Measurements from ENCODE around the gene FRMD4A.

DNA sequence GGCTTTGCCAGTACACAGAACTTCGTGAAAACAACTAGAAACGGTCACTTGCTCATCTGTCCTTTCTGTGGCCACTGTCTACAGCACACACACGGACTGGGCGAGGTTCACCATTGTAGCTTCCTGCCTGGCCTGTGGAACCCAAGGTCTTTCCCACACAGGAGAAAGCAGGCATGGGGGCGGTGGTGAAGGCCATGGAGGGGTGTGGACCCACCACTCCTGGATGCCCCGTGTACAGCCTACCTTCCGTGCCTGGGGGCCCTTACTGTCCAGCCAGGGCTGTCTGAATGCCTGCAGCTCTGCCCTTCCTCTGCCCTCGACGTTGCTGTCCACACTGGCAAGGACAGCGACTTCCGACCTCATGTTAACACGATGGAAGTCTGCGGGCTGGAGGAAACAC, 635.1 kb downstream of the FRMD4A start:
- TF ChIP-seq CTCF (IDR thresholded peaks at IDR 0.05) (no peak), POLR2A (IDR thresholded peaks at IDR 0.05) (no peak)
